ENCODE results near the gene TGFB2.

The TGFB2 gene

DNA sequence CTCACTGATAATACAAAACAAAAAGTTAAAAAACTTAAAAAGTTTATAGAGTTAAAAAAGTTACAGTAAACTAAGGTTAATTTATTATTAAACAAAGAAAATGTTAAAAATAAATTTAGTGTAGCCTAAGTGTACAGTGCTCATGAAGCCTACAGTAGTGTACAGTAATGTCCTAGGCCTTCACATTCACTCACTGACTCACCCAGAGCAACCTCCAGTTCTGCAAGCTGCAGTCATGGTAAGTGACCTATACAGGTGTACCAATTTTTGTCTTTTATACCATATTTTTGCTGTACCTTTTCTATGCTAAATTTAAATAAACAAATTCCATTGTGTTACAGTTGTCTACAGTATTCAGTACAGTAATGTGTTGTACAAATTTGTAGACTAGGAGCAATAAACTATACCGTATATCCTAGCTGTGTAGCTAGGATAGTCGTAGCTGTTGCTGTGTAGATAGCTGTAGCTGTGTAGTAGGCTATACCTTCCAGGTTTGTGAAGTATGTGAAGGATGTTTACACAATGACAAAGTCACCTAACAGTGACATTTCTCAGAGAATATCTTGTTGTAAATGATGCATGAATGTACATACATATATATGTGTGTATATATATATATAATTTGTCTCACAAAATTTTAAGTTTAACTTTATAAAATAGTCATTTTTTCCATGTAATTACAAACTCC is 140.2 kb downstream of the TGFB2 start:
- TF ChIP-seq GATA1 (IDR thresholded peaks at IDR 0.05; ENCODE audit: low read depth, low read length) (no peak), POLR2A (IDR thresholded peaks at IDR 0.05; ENCODE audit: low read length) (no peak)
- DNase-seq = no peak

DNA sequence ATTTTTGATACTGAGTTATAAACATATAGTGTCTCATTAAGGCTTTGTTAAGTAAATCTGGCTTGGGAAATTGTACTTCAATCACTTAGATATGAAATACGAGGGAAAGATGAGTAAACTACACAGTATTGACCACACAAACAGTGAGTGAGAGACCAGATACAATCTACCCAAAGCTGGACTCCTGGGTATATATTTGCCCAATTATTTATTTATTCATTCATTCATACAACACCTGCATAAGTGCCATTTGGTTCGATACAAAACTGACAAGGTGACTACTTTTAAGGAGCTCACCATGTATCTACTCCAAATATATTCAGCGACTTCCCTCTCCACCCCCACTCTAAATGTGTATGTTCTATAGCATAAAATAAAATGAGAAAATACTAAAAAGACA is 143.4 kb downstream of the TGFB2 start:
- TF ChIP-seq POLR2A (IDR thresholded peaks at IDR 0.05; ENCODE audit: low read length) (no peak), GATA1 (IDR thresholded peaks at IDR 0.05; ENCODE audit: low read depth, low read length) (no peak)
- no peak for DNase-seq

DNA sequence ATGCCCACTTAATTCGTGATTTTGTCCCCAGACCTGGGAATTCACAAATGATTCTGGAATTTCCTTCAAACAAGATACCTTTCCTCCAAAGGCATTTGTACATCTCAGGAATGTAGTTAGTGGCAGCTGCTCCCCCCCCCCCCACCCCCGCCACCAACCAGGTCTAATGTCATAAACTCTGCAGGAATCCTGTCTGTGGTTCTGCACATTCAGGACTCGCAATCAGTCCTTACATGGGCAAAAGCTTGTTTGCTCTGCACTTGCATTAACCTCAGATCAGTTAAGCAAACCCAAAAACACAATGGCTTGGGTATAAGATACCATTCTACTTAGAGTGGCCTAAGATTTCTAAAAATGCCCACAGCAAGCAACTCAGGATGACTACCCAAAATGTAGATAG is 143.8 kb downstream of the TGFB2 start:
- no peak for DNase-seq
- no peak for TF ChIP-seq POLR2A (IDR thresholded peaks at IDR 0.05; ENCODE audit: low read length)
- TF ChIP-seq GATA1 (IDR thresholded peaks at IDR 0.05; ENCODE audit: low read depth, low read length) = no peak

DNA sequence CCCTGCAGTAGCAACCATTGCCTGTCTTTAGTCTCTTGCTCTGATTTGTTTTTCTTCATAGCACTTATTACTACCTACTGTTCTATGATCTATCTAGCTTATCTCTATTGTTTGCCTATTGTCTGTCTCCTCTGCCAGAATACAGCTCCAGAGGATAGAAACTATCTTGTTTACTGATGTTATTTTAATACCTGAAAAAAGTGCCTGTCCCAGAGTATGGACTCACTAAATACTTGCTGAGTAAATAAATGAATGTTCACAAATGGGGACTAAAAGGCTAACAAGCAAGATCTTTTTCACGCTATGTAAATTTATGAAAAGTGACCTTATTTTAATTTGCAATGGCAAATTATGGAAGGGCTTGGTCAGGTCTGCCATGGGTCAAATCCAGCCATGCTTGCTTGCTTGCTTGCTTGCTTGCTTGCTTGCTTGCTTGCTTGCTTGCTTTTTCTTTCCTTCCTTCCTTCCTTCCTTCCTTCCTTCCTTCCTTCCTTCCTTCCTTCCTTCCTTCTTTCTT is 145.3 kb downstream of the TGFB2 start:
- TF ChIP-seq GATA1 (IDR thresholded peaks at IDR 0.05; ENCODE audit: low read depth, low read length) = no peak
- no peak for TF ChIP-seq POLR2A (IDR thresholded peaks at IDR 0.05; ENCODE audit: low read length)
- no peak for DNase-seq

DNA sequence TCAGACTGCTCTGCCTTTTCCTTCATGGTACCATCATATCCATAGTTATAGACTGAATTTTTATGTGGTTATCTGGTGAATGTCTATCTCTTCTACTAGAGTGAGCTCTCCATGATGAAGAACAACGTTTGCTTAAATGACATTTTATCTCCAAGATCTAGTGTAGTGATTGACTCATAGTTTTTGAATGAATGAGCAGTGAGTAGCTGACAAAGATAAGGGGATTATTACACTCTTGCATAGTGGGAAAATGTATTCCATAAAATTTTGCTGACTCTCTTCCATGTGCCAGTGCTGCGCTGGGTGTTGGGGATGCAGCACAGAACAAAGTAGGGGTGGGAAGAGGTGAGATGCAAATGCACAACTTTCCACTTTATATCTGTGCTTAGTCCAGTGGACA is 147.7 kb downstream of the TGFB2 start:
- DNase-seq = no peak
- TF ChIP-seq POLR2A (IDR thresholded peaks at IDR 0.05; ENCODE audit: low read length) = no peak
- TF ChIP-seq GATA1 (IDR thresholded peaks at IDR 0.05; ENCODE audit: low read depth, low read length) = no peak

DNA sequence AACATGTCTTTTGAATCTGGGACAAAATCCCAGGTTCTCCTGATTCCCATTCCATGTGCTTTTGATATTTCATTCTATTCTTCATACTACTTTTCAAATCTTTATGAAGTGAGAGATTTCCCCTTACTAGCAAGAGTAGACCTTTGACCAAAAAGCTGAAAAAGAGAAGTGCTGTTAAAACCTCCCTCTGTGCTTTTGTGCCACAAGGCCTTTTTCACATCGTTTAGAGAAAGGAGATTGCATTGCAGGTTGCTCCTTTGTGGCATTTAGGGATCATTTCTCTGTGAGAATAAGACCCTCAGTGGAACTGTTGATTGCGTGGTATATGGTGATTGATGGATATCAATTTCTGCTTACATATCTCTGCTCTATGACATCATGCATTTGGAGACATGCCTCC is 148.8 kb downstream of the TGFB2 start:
- no peak for DNase-seq
- TF ChIP-seq POLR2A (IDR thresholded peaks at IDR 0.05; ENCODE audit: low read length) = no peak
- no peak for TF ChIP-seq GATA1 (IDR thresholded peaks at IDR 0.05; ENCODE audit: low read depth, low read length)

Measured in erythroblast (primary cell).